DMS53 treated with DMSO at 0.1 percent for 48 hours (cell line): ENCODE data around the gene ST6GALNAC6.

Source experiments
- DNase-seq: peaks from one replicate; lab custom pipeline; 2025; ENCODE audit not compliant: unreplicated experiment; lab: John Stamatoyannopoulos, UW

ST6GALNAC6 gene

DNA sequence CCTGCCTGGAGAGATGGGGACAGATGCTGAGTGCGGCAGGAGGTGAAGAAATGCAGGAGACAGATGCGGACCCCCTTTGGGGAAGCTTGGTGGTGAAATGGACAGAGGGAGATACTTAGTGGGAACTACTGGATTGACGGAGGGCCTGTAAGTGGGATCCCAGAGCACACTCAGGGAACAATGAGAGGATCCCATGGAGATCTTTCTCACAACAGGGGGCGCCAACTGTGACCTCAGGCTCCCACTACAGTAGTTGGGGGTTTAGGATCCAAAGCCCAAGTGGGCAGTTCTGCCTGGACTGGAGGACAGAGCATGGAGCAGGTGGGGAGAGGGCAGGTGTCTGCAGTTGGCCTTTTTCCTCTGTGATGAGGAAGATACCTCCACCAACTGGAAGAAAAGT is 34.8 kb upstream of the ST6GALNAC6 start:
- no peak for DNase-seq

DNA sequence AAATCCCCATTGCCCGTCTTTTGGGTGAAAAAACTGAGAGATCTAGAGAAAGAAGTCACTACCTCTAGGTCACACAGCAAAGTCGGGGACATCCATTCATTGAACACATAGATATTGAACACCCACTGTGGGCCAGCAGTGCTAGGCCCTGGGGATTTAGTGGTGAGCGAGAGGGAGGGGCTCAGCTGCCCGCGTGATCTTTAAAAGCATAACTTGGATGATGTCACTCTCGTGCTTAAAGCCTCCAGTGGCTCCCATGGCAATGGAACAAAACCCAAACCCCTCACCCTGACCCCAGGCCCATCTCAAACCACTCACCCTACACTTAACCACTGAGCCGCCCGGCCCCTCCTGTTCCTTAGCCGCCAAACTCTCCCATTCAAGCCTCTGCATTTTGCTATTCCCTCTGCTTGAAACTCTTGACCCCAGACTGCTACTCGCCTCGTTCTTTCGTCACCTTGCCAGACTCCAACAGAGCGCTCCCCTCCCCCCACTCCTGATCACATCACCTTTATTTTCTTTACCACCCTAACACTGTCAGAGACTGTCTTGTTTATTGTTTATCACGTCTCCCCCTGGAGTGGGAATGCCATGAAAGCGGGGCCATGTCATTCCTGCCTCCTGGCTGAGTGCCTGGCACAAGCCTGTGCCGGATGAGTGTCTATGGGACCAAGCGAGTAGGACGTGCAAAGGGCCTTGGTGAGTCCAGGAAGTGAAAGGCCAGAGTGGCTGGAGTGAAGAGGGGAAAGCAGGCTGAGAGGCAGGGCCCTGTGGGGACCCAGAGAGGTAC is 31.9 kb upstream of the ST6GALNAC6 start:
- DNase-seq: peak; percentile 87

DNA sequence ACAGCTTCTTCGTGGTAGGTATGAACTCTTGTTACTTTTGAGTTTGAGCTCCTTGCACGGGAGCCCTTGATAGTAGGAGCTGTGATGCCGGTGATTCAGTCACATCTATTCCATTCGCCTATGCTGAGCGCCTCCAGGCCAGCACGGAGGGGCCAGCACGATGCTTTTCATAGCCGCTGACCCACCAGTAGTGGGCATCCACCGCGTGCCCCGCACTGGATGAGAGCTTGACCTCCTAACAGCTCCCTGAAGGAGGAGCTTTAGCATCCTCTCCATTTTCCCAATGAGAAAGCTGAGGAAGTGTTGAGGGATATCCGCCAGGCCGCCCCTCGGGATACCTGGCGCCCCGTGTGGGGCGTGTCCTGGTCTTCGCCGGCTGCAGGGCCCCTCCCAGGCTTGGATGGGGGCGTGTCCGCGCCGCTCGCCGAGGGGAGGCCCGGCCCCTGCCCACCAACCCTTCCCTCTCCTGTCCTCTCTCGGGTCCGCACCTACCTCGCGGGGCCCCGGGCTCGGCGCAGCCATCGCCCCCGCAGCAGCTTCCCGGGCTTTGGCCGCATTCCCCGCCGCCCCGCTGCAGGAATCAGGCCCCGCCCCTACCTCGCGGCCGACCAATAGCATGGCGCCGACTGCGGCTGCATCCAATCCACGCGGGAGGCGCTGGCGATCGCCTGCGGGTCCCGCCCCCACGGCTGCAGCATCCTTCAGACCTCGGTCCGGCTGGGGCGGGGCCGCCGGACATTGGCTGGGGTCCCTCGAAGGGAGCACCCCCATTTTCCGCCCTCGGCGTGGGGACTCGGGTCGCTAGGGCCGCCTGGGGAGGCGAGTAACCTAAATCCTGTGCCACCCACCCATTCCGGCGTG is 31.1 kb upstream of the ST6GALNAC6 start, which contains the start of gene PIP5KL1:
TSS of gene PIP5KL1 (minus strand) at position 547 of the 861 bp plus-strand sequence. CDS start at position 522, 25 bp downstream.
- peak; percentile 76 for DNase-seq

DNA sequence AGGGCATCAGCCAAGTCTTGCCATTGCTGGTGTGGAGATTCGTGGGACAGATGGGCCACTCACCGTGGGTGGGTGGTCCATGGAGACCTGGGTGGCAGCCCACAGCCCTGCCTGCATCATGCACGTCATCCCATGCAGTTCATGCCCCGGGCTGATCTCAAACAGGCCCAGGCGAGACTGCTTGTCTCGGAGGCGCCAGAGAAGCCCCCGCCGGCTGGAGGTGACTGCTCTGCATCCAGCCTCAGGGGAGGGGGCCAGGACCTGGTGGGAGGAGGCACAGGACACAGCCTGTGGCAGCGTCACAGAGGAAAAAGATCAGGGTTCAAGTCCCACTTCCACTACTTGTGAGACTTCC is 30.2 kb upstream of the ST6GALNAC6 start:
- DNase-seq: no peak

DNA sequence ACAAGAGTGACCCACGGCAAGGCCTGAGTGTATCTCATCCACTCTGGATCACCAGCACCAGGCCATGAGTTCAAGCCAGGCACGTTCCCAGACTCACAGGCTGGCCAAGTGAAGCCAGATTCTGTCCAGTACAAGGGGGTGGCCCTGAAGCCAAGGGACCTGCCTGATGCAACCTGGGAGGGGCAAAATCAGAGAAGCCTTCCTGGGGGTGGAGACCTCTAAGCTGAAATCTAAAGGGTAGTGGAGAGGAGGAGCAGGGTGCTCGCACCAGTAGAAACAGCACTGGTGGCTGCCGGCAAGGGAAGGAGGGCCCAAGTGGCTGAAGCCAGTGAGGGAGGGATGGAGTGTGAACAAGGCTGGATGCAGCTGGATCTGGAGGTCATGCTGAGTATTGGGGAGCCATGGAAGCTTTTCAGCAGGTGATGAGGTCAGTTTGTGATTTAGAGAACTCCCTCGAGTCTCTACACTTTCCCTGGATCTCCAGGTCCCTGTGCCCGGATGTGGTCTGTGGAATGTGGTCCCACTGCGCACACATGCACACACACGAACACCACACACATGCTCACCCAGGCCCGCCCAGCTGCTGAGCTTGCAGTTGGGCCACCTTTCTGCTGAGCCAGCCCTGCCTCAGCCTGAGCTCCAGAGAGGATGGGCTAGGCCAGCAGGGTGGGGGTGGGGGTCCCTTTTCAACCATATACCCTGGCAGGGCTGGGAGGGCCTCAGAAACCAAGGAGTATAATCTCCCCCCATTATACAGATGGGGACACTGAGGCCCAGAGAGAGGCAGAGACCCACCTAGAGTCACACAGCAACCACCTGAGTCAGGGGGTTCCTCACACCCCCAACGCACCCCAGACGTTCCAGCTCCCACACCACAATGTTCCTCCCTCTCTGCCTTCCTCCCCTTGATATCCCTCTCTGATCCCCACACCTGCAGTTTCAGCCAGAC is 29.5 kb upstream of the ST6GALNAC6 start:
- DNase-seq: no peak

DNA sequence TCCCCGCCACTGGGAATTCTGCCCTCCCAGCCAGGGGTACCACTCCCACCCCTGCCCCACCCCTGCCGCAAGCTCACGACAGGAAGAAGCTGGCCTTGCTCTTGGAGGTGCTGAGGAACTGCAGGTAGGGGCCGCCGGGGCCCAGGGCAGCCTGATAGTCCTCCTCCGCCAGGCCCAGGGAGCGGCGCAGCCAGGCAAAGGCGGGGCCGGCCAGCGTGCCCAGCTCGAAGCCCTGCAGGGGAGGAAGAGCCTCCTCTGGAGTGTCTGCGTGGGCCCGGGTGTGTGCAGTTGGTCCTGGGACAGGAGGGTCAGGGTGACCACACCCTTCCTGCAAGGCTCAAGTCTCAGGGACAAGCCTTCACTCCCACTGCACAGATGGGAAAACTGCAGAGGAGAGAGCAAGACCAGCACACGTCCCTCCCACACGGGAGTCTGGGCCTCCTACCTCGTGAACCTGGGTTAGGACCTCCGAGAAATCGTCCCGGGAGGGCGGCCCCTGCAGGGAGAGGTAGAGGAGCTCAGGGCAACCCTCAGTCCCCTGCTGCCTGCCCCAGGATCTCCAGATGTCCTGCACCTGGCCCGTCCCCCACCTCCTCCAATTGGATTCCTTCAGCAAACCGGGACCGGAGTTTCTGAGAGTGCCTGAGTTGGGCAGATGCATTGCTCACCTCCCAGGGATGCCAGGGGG is 28.7 kb upstream of the ST6GALNAC6 start:
- DNase-seq: peak; percentile 34

DNA sequence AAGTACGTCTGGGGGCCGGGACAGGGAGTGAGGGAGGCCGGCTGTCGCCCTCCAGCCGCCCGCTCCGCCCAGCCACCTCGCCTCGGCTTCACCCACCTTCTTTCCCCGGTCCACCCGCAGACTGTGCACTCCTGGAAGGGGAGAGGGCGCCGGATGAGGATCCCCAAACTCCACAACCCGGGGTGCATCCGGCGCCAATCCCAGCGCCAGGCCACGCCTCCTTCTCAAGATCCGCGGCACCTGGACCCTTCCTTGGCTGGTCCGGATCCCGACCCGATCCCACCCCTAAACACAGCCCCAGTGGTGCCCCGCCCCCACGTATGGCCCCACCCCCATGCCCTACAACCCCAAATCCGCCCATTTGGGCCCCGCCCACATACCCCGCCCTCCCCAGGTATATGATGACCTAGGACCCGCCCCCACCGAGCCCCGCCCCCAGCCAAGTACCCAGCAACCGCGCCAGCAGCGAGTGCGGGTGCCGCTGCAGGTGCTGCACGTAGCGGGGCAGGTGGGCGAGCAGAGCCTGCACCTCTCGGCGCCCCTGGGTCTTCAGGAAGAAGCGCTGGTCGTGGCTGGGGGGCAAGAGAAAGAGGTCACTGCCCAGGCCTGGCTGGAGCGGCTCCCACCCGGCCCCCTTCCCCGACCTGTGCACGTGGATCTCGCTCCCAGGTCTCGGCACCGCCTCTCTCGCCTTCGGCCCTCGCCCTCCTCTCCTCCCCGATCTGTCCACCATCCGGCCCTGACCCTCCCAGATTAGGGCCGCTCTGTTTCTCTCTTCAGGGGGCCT is 28.0 kb upstream of the ST6GALNAC6 start:
- no peak for DNase-seq

DNA sequence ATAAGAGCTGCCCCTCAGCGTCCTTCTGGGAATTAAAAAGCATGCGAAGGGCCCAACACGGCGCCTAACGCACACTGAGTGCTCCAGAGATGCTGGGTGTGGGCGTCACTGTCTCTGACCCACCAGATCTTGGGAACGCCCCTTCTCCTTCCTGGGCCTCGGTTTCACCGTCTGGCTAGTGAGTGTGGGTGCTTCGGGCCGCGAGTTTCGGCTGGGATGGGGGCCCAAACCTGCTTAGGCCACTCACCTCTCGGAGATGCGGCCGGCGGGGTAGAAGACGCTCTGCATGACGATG is 27.4 kb upstream of the ST6GALNAC6 start:
- DNase-seq: no peak

DNA sequence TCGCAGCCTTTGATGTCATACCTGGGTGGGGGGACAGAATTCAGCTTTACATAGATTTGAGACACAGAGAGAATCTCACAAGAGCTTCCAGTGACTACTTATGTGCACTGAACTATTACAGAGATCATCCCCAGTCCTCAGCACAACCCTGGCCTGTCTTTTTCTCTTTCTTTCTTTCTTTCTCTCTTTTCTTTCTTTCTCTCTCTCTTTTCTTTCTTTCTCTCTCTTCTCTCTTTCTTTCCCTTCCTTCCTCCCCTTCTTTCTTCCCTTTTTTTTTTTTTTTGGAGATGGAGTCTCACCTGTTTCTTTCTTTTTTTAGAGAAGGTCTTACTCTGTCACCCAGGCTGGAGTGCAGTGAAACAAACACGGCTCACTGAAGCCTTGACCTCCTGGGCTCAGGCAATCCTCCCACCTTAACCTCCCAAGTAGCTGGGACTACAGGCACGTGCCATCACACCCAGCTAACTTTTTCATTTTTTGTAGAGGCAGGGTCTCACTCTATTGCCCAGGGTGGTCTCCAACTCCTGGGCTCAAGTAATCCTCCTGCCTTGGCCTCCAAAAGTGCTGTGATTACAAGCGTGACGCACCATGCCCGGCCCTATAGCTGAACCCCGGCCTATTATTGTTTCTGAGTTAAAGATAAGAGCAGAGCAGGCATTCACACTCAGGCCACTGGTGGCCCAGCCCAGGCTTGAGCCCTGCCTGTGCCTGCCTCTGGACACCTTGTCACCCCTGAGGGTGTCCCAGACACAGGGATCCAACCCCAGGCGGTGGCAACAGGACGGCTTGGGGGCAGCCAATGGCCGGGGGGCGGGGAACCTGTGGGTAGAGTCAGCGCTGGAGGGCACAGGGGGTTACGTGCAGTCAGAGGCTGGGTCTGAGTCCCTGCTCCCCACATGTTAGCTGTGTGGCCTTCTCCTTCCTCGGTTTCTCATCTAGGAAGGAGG is 26.8 kb upstream of the ST6GALNAC6 start:
- no peak for DNase-seq

DNA sequence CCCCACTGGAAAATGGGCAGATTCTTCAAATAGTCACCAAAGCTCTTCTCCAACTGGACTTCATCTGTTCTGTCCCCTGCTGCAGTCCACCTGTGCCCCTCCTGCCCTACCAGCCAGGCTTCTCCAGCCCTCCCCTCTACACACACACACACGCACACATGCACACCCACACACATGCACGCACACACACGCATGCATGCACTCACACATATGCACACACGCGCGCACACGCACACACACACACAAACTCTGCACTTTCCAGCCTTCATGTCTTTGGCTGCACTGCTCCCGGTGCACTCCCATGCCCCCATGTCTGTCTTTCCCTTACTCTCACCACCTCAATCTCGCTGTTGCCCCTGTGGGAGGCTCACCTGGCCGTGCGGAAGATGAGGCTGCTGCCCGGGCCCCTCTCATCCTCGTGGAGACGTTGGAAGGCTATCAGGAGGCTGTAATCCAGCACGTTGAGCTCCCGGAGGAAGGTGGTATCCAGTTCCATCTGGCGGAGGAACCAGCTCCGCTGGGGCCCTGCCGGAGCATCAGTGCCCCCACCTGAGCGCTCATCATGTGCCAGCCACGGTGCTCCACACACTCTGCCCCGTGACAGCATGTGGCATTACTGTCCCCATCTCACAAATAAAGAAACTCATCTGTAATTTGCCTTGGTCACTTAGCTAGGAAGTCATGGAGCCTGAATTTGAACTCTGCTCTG is 25.5 kb upstream of the ST6GALNAC6 start:
- DNase-seq: no peak

DNA sequence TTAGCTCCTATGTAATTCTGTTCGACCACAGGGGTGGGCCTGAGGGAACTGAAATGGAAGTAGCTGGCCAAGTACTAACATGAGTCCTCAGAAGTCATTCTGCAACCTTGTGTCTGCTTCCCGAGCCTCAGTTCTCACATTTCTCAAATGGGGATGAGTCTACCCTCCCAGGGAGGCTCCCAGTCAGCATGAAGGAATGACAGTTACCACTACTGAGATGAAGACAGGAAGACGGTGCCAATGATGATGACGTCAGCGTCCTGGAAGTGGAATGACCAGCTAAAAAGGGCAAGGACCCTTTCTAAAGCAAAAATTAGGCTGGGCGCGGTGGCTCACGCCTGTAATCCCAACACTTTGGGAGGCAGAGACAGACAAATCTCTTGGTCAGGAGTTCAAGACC is 24.4 kb upstream of the ST6GALNAC6 start:
- no peak for DNase-seq

DNA sequence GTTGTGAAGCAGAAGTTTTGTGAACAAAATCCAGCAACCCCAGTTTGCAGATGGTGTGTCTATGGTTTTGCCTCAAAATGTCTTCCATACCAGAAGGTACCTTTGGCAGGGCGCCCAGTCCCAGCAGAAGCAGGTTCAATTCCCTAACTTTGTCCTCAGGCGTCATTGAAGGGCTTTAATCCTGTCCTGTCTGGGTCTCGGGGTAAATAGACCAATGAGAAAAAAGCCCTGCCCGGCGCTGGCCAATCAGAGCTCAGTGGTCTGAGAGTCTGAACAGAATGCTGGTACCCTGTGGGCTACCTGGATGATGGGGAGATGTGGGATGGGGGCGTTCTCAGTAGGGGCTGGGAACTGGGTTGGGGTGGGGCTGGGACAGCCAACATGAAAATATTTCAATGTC is 23.6 kb upstream of the ST6GALNAC6 start:
- DNase-seq: no peak

DNA sequence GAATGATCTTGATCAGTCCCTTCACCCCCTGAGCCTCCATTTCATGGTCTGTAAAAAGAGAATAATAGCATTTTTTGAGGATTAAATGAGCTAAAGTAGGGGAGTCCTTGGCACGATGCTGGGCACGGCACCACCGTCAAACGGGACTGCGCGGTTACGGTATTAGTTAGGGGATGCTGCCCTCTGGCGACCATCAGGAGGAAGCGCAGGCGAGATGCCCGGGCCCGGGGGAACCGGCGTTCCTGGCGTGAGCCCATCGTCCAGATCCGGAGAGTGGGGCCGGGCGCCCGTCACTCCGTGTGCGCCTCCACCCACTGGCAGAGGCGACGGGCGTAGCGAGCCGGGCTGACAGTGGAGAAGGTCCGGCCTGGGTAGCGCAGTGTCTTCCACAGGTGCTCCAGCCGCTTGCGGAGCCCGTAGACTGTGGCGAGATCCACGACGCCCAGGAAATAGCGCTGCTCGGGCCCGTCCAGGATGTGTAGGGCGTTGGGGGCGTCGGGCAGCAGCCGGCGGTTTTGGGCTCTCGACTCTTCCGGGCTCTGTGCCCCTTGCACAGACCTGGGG is 22.2 kb upstream of the ST6GALNAC6 start:
- DNase-seq: peak; percentile 37

DNA sequence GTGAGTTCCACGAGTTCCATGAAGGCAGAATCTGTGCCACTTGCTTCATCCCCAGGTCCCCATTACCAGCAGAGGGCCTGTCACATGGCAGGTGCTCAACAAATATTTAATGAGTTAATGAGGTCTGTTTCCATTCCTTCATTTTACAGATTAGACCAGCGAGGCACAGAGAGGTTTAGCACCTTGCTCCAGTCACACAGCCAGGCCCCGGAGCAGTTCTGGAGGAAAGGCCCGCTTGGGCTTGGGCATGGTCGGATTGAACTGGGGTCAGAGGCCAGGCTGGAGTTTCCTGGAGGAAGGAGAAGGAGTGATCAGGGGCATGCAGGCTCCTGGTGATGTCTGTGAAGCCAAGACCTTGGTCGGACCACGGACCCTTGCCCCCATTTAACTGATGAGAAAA is 21.4 kb upstream of the ST6GALNAC6 start:
- DNase-seq: no peak

DNA sequence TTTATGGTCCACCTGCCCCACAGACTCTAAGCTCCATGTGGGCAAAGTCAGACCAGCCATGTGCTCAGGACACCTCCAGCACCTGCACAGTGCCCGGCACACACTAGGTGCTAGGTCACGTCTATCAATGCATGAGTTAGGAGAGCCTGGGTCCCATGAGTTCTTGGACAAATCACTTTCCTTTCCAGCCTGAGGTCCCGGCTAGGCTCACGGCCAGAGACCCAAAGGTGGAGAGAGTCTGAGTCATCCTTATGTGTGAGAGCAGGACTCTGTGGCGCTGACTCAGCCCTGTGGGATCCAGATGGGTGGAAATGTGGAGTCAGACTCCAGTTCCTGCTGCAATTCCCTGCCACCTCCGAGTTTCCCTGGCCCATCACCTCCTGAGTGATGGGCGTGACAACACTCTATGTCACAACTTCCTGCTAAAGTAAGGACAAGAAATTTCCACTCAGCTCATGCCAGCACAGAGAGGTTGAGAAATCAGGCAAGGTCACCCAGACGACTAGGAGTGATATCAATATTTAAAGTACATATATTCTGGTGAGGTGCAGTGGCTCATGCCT is 19.9 kb upstream of the ST6GALNAC6 start:
- DNase-seq: peak; percentile 87

DNA sequence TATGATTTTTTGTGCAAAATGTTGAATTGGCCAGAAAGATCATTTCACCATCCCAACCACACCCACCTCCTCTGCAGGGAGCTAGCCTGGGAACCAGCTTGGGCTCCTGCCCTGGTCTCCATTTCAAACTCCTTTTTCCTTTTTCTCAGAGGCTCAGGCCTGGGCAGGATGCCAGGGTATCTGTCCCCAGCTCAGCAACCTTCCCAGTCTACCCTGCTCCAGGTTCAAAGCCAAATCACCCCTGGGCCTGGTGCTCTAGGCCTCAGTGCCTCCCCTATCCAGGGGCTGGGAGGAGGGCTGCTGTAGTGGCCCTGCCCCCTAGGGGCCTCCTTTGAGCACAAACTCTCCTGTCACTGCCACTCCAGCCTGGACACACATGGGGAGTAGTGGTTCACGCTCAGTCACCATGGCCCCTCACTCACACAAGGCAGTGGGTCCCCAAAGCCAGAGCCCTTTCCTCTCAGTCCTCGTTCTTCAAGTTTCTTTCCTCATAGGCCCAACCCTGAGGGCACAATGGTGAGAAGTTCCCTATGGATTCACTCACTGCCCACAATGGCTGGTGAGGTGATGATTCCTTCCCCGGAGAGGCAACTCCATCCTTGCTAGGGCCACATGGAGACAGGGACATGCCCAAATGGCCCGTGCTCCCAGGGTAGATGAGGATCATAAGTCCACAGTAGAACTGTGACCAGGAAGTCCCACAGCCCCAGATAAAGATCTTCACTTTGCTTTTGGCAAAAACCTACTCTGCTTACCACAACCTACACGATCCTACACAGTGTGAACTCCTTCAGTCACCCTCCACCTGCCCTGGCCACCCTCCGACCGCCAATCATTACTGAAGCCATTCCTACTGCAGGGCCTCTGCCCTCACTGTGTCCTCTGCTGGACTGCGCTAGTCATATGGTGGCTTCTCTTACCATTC is 19.0 kb upstream of the ST6GALNAC6 start:
- DNase-seq: no peak
